A549 (cell line): ENCODE results near the gene TJP1.

Experiments
- CBX2 ChIP-seq: fragments of 200-600 bp; sonication (generic); IDR thresholded peaks from 2 replicates; pipeline ENCODE4 v1.6.1; 2016; ENCODE audit warnings: low read depth, mild to moderate bottlenecking, borderline replicate concordance
- EHMT2 ChIP-seq: fragments of 200-600 bp; sonication (generic); IDR thresholded peaks from 2 replicates; pipeline ENCODE4 v1.6.1; 2016; ENCODE audit warnings: antibody characterized with exemption, low read depth, mild to moderate bottlenecking, moderate library complexity
- FOSB ChIP-seq: fragments of 250-450 bp; sonication (Bioruptor Pico); IDR thresholded peaks from 2 replicates; pipeline ENCODE4 v1.5.0; 2020; ENCODE audit warnings: mild to moderate bottlenecking, moderate library complexity
- HDAC2 ChIP-seq: fragments of 200-600 bp; sonication (generic); IDR thresholded peaks from 2 replicates; pipeline ENCODE4 v1.6.1; 2016
- HEYL ChIP-seq: fragments of 250-450 bp; sonication (Bioruptor Pico); IDR thresholded peaks from 2 replicates; pipeline ENCODE4 v1.8.0; 2021; ENCODE audit warnings: mild to moderate bottlenecking, moderate library complexity
- MAFK ChIP-seq: fragments of 450-650 bp; IDR thresholded peaks from 2 replicates; pipeline ENCODE4 v1.6.1; 2014; ENCODE audit not compliant: partially characterized antibody
- POLR2A ChIP-seq: IDR thresholded peaks from 2 replicates; pipeline ENCODE4 v1.6.1; 2012; ENCODE audit warnings: mild to moderate bottlenecking, low read length
- RFX5 ChIP-seq: fragments of 450-650 bp; IDR thresholded peaks from 2 replicates; pipeline ENCODE4 v1.7.1; 2014; ENCODE audit warnings: antibody characterized with exemption, mild to moderate bottlenecking, moderate library complexity
- RNF2 ChIP-seq: fragments of 200-600 bp; sonication (generic); IDR thresholded peaks from 2 replicates; pipeline ENCODE4 v1.6.1; 2016; ENCODE audit warnings: low read depth, mild to moderate bottlenecking, antibody characterized with exemption, moderate library complexity, borderline replicate concordance
- SMC3 ChIP-seq: fragments of >200 bp; sonication (Bioruptor Twin); formaldehyde crosslinking; IDR thresholded peaks from 3 replicates; pipeline ENCODE4 v1.6.1; 2018; ENCODE audit warnings: inconsistent platforms
- TF ChIP-seq, protein P1 (sequence below): fragments of >200 bp; sonication (Bioruptor Twin); formaldehyde crosslinking; IDR thresholded peaks from 3 replicates; pipeline ENCODE4 v1.5.1; 2016
- TF ChIP-seq, protein P2 (sequence below): fragments of 200-600 bp; sonication (generic); IDR thresholded peaks from 2 replicates; pipeline ENCODE4 v1.6.1; 2016; ENCODE audit warnings: antibody characterized with exemption, mild to moderate bottlenecking, moderate library complexity

DNA sequence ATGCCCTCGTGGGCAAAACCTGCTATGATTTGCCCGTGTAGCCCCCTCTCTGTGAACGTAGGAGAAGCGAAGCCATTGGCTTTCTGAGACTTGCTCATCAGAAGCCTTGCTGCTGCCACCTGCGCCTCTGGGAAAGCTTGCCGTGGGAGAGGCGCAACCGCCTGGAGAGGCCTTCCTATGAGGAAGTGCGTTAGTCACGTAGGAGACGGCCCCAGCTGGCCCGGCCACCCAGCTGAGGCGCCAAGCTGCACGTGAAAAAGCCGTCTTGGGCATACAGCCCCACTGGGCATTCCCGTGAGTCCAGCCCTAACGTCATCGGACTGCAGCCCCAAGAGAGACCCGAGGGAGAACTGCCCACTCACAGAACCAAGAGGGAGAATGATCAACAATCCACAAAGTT, 49.1 kb upstream of the TJP1 start:
- TF ChIP-seq POLR2A (no peak), MAFK (no peak), RFX5 (no peak), FOSB (CRISPR knock-in tag) (no peak), EHMT2 (no peak), SMC3 (no peak), RNF2 (no peak), HDAC2 (no peak), CBX2 (no peak), HEYL (CRISPR knock-in tag) (no peak)
- TF ChIP-seq, protein P1, sequence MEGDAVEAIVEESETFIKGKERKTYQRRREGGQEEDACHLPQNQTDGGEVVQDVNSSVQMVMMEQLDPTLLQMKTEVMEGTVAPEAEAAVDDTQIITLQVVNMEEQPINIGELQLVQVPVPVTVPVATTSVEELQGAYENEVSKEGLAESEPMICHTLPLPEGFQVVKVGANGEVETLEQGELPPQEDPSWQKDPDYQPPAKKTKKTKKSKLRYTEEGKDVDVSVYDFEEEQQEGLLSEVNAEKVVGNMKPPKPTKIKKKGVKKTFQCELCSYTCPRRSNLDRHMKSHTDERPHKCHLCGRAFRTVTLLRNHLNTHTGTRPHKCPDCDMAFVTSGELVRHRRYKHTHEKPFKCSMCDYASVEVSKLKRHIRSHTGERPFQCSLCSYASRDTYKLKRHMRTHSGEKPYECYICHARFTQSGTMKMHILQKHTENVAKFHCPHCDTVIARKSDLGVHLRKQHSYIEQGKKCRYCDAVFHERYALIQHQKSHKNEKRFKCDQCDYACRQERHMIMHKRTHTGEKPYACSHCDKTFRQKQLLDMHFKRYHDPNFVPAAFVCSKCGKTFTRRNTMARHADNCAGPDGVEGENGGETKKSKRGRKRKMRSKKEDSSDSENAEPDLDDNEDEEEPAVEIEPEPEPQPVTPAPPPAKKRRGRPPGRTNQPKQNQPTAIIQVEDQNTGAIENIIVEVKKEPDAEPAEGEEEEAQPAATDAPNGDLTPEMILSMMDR = no peak
- TF ChIP-seq, protein P2, sequence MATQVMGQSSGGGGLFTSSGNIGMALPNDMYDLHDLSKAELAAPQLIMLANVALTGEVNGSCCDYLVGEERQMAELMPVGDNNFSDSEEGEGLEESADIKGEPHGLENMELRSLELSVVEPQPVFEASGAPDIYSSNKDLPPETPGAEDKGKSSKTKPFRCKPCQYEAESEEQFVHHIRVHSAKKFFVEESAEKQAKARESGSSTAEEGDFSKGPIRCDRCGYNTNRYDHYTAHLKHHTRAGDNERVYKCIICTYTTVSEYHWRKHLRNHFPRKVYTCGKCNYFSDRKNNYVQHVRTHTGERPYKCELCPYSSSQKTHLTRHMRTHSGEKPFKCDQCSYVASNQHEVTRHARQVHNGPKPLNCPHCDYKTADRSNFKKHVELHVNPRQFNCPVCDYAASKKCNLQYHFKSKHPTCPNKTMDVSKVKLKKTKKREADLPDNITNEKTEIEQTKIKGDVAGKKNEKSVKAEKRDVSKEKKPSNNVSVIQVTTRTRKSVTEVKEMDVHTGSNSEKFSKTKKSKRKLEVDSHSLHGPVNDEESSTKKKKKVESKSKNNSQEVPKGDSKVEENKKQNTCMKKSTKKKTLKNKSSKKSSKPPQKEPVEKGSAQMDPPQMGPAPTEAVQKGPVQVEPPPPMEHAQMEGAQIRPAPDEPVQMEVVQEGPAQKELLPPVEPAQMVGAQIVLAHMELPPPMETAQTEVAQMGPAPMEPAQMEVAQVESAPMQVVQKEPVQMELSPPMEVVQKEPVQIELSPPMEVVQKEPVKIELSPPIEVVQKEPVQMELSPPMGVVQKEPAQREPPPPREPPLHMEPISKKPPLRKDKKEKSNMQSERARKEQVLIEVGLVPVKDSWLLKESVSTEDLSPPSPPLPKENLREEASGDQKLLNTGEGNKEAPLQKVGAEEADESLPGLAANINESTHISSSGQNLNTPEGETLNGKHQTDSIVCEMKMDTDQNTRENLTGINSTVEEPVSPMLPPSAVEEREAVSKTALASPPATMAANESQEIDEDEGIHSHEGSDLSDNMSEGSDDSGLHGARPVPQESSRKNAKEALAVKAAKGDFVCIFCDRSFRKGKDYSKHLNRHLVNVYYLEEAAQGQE = no peak
